ENCODE results near the gene RGS6. TPM values are rescaled to one million over a fixed set of nuclear protein-coding genes. Genes with fewer than 3 reads are reported as not detected.

RGS6 gene
- total RNA-seq, 2 experiments from 2014 or later = 0.13 to 0.38 TPM

GRCh38 chr14:72419226-72419775 lies 487.1 kb downstream of the RGS6 start:
- ChIA-PET POLR2A (no interaction called here), CTCF (interaction anchor here (0.8 kb wide), 1 partner anchor 94 kb away, joined by 3 read pairs; no protein-coding TSS in a partner anchor)

GRCh38 chr14:72420749-72421474 lies 488.7 kb downstream of the RGS6 start:
- ChIA-PET POLR2A (no interaction called here), CTCF (interaction anchor here (0.5 to 1.1 kb wide), 4 partner anchors 18 to 56 kb away, joined by 3 to 4 read pairs (median 3); no protein-coding TSS in a partner anchor)

DNA sequence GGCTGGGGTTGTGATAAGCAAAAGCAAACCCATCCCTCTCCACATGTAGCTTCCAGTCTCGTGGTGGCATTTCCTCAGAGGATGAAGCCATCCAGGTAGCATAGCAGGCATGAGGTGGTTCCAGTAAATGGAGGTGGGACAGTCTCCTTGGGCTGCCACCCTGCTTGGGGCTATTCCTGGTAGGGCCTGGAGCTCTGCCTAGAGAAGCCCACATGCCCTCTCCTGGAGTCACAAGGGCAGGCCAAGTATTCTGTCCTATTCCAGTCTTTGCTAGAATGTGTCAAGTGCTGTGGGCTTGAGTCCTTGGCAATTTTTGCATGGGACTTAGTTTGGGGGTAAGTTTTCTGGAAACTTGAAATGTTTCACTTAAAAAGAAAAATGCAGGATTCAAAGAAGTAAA lies 491.7 kb downstream of the RGS6 start:
- CTCF ChIA-PET = interaction anchor here (0.8 kb wide), 1 partner anchor 18 kb away, joined by 3 read pairs; no protein-coding TSS in a partner anchor
- POLR2A ChIA-PET = no interaction called here

DNA sequence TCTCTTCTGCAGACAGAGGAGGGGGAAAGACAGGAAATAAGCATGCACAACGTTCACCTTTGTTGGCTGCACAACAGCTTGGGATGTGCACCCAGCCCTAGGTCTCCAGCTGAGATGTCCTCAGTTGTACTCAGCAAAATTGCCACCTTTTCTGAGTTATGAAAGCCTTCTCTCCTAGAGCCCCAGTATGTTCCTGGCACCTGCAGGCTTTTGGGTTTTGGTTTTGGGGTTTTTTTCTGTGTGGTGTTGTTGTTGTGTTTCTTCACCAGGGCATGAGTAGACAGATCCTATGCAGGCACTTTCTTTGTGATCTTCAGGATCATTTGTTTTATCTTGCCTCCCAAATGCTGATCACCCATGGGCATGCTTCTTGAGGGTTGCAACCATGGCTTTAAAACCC lies 498.2 kb downstream of the RGS6 start:
- ChIA-PET POLR2A (no interaction called here), CTCF (no interaction called here)

DNA sequence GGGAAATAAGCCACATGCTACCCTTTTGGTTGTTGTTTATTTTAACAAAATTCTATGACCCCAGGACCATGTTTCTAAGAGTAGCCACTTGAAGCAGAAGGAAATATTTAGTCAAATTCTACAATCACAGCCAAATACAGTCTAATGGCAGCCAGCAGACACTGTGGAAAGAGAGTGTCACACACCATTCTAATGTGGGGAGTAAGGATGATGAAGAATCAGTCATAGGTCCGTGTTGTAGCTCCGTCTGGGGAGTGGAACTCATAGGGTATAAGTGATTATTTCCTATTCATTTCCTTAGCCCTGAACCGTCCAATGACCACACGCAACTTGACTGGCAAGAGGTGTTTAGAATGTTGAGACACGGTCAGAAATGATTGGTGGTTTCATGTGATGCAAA lies 500.5 kb downstream of the RGS6 start:
- POLR2A ChIA-PET = no interaction called here
- CTCF ChIA-PET = no interaction called here

DNA sequence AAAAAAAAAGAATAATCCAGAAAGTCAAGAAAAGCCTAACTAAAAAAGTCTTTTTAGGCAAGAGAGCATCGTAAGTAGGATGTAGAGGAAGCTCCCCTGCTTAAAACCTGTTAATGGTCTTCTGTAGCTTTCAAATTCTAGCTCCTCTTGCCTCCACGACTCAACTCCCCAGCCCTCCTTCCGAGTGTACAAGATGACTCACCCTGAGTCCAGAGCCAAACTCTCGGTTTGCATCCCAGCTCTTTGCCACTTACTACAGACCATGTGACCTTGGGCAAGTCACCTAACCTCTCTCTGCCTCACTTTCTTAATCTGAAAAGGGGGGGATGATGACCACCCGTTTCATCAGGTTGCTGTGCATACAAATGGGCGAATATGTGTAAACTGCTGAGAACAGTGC lies 501.3 kb downstream of the RGS6 start:
- ChIA-PET CTCF (no interaction called here), POLR2A (no interaction called here)

DNA sequence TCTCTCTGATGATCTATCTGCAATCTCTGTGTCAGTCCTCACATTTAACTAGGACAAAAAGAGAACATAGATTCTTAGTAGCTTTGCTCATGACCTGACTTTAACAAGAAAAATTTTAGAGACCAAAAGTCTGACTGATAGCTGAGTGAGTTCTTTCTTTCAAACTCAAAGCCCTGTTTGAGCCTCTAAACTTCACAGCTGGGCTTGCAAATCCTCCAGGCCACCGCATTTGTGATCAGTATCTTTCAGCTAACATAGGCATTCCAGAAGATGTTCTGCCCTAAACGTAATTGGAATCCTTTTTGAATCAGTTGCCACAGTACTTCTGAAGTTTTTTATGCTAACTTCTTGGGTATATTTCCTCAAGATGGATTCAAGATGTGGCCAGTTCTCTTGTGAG lies 502.6 kb downstream of the RGS6 start:
- POLR2A ChIA-PET = no interaction called here
- CTCF ChIA-PET = no interaction called here

GRCh38 chr14:72439707-72440106 lies 507.5 kb downstream of the RGS6 start:
- ChIA-PET CTCF (interaction anchor here (0.6 to 0.8 kb wide), 2 partner anchors 17 to 59 kb away, joined by 3 read pairs; no protein-coding TSS in a partner anchor), POLR2A (interaction anchor here (0.9 kb wide), 1 partner anchor 12 kb away, joined by 3 read pairs; no protein-coding TSS in a partner anchor)

- POLR2A ChIA-PET = interaction anchor here (0.9 kb wide), 1 partner anchor 34 kb away, joined by 4 read pairs; no protein-coding TSS in a partner anchor
- CTCF ChIA-PET = interaction anchor here (1.1 kb wide), 1 partner anchor 34 kb away, joined by 3 read pairs; no protein-coding TSS in a partner anchor
Observed at GRCh38 chr14:72443256-72443655, 511.0 kb downstream of the RGS6 start.

DNA sequence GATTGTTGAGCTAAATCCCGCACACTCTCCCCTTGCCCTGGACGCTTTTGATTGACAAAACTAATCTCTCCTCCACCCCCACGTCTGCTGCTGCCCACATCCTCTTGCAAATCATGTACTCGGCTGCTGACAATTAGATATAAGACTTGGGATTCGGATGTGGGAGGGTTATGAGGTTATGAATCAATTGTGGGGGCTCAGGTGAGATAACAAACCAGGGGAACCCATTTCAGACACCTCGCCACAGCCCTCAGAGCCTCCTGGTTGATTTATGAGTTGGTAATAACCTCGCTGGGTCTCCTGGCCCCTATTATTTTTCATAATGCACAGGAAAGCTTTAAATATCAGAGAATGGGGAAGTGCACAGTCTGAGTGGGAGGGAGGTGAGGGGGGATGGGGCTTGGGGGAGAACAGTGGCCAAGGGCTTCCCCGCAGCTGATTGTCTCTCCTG lies 511.8 kb downstream of the RGS6 start:
- CTCF ChIA-PET = interaction anchor here (1.1 kb wide), 1 partner anchor 33 kb away, joined by 3 read pairs; no protein-coding TSS in a partner anchor
- POLR2A ChIA-PET = interaction anchor here (0.9 kb wide), 1 partner anchor 33 kb away, joined by 4 read pairs; no protein-coding TSS in a partner anchor

GRCh38 chr14:72444701-72445100 lies 512.5 kb downstream of the RGS6 start:
- ChIA-PET POLR2A (no interaction called here), CTCF (no interaction called here)

DNA sequence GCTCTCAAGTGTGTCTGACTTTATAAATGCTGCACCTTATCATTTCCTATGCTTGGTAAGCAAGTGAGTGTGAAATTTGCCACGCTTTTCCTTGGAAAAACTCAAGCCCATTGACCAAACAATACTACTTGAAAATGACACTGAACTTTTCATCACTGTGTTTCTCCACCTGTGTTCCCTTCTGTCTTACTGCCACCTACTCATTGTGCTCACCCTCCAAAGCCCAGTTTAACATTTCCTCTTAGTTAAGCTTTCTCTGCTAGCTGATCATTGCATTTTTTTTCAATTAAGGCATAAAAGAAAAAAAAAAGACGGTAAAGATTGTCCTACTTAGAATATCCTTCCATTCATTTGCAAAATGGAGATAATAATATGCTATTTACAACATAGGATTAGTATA lies 516.0 kb downstream of the RGS6 start:
- POLR2A ChIA-PET = no interaction called here
- CTCF ChIA-PET = no interaction called here

- CTCF ChIA-PET = interaction anchor here (0.9 kb wide), 1 partner anchor 28 kb away, joined by 3 read pairs; no protein-coding TSS in a partner anchor
Observed at GRCh38 chr14:72450473-72451044, 518.3 kb downstream of the RGS6 start.

GRCh38 chr14:72451054-72451972 lies 519.1 kb downstream of the RGS6 start:
- POLR2A ChIA-PET = no interaction called here
- CTCF ChIA-PET = interaction anchor here (0.9 kb wide), 1 partner anchor 27 kb away, joined by 3 read pairs; no protein-coding TSS in a partner anchor

More at GRCh38 chr14:72450473-72451044, 518.3 kb downstream of the RGS6 start:
- POLR2A ChIA-PET = no interaction called here

DNA sequence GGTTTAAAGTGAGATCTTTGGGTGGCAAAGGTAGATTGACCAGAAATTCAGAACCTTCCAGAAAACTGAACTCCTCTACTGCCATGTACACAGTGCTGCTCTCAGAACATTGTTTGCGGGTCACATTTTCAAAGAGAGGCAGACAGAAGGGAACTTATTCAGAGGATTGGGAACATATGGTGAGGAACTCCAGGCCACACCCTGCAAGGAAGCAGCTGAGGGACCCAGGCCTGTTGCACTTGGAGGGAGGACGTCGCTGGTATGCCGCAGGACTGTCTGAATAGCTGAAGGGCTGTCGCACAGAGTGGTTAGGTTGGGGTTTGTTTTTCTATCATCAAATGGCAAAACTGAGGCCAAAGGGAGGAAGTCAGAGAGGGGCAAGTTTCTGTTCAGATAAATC lies 520.5 kb downstream of the RGS6 start:
- CTCF ChIA-PET = interaction anchor here (0.9 kb wide), 1 partner anchor 32 kb away, joined by 3 read pairs; no protein-coding TSS in a partner anchor

GRCh38 chr14:72454388-72455160 lies 522.3 kb downstream of the RGS6 start:
- ChIA-PET POLR2A (no interaction called here), CTCF (no interaction called here)

More for the DNA sequence above, 520.5 kb downstream of the RGS6 start:
- POLR2A ChIA-PET = no interaction called here

GRCh38 chr14:72457641-72458040 lies 525.4 kb downstream of the RGS6 start:
- CTCF ChIA-PET = interaction anchor here (1.4 kb wide), 1 partner anchor 16 kb away, joined by 3 read pairs; no protein-coding TSS in a partner anchor
- POLR2A ChIA-PET = no interaction called here

DNA sequence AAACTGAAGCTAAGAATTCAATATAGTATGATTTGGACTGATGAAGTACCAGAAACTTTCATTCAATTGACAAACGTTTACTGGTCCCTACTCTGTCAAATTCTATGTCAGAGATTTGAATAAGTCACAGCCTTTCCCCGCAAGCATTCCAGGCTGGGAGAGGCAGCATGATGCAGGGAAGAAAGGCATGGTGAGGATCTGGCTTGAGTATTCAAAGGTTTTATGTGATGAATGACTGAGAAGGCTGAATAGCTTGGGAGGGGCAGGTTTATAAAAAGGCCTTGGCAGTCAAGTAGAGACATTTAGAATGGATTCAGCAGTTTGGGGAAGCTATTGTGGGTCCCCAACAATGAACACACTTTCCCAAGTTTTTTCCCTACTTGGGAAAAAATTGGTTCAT lies 529.8 kb downstream of the RGS6 start:
- CTCF ChIA-PET = no interaction called here
- POLR2A ChIA-PET = no interaction called here
